HG02870 (cell line): ENCODE measurements around the gene HOXC4.

Experiments used
- ATAC-seq: cut with Tn5 transposase; IDR thresholded peaks from one replicate; pipeline ENCODE4 v1.9.1; 2021; ENCODE audit warnings: mild to moderate bottlenecking, moderate library complexity; ENCODE audit not compliant: unreplicated experiment

Gene HOXC4

GRCh38 chr12:54053751-54054741, at the start of gene HOXC4:
HOXC4 (plus strand) TSS chr12:54053835; CDS start chr12:54053923, 88 bp downstream.
- no peak for ATAC-seq

- no peak for ATAC-seq
Observed at GRCh38 chr12:54004063-54004840, 49.4 kb upstream of the HOXC4 start.

DNA sequence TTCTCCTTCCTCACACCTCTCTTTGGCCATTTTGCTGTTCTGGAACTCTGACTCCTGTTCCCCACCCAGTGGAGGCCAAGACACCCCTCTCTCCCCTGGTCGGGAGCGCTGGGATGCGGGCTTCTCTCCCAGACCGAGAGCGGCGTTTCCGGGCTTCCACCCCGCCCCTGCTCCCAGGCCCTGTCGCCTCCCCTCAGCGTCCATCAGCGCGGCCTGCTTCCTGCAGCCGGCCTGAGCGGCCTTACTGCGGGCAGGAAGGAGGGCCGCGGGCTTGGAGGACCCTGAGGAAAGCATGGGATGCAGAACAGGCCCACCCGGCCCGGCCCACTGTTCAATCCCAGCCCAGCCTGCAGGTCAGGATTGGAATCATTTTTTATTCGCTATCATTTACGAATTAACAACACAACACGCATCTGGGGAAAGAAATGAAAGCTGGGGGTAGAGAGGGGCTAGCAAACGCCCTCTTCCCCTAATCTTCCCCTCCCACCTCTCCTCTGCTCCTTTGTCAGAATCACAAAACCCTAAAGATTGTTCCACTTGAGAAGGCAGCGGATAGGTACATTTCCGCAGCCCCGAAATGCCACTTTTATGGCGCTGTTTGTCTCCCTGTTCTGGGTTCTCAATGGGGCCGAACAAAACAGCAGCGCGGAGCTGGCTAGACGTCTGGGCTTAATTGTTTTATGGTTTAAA, 48.6 kb upstream of the HOXC4 start:
- no peak for ATAC-seq

- no peak for ATAC-seq
Observed at GRCh38 chr12:54005531-54005852, 48.1 kb upstream of the HOXC4 start.

- ATAC-seq, result peak; percentile 67
Observed at GRCh38 chr12:54005853-54006558, 47.6 kb upstream of the HOXC4 start.

GRCh38 chr12:54006559-54007220, 46.9 kb upstream of the HOXC4 start:
- no peak for ATAC-seq

- ATAC-seq, result no peak
Observed at GRCh38 chr12:54007538-54008259, 45.9 kb upstream of the HOXC4 start.

- ATAC-seq, result no peak
Observed at GRCh38 chr12:54008260-54008552, 45.4 kb upstream of the HOXC4 start.

DNA sequence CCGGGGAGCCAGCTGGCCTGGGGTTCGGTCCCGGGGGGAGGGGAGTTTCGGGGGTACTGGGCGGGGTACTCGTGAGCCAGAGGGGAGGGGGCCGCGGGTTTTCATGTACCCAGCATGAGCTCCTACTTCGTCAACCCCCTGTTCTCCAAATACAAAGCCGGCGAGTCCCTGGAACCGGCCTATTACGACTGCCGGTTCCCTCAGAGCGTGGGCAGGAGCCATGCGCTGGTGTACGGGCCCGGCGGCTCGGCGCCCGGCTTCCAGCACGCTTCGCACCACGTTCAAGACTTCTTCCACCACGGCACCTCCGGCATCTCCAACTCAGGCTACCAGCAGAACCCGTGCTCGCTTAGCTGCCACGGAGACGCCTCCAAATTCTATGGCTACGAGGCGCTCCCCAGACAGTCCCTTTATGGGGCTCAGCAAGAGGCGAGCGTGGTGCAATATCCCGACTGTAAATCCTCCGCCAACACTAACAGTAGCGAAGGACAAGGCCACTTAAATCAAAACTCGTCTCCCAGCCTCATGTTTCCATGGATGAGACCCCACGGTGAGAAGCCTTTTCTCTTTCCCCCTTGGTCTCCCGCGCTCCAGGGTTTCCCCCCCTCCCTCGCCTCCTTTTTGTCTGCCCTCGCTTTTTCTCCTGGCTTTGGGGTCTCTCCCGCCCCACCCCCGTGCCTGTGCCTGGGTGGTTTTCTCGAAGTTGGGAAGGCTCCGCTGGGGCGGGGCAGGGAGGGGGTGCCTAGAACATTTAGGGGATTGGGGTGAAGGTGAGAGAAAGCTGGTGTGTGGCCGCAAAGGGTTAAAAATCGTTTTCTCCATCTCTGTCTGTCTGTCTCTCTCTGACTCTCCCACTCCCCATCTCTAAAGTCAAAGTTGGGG, 44.2 kb upstream of the HOXC4 start:
- no peak for ATAC-seq

- ATAC-seq, result no peak
Observed at GRCh38 chr12:54010053-54010971, 43.3 kb upstream of the HOXC4 start.

GRCh38 chr12:54010972-54011664, 42.5 kb upstream of the HOXC4 start:
- ATAC-seq, result no peak

GRCh38 chr12:54011665-54012532, 41.7 kb upstream of the HOXC4 start:
- ATAC-seq, result no peak

GRCh38 chr12:54012631-54013409, 40.8 kb upstream of the HOXC4 start:
- ATAC-seq, result no peak

GRCh38 chr12:54014377-54015017, 39.1 kb upstream of the HOXC4 start:
- ATAC-seq, result no peak
